ENCODE measurements around the gene CAMTA1.

Gene CAMTA1

DNA sequence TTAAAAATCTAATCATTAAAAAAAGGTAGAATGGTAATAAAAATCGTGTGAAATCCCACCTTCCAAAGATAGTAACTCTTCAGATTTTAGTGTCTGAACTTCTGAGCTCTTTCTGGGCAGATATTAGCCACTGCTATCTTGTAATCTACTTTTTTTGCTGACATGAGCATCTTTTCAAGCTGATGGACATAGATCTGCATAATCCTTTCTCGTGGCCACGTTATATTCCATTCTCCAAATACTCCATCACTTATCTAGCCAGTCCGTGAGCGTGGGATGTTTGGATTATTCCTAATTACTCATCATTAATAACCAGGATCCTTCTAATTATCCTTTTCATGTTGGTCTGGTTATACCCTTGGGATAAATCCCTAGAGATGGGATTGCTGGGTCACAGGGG, 731.7 kb downstream of the CAMTA1 start:
- no peak for DNase-seq (ENCODE audit: low spot score)

DNA sequence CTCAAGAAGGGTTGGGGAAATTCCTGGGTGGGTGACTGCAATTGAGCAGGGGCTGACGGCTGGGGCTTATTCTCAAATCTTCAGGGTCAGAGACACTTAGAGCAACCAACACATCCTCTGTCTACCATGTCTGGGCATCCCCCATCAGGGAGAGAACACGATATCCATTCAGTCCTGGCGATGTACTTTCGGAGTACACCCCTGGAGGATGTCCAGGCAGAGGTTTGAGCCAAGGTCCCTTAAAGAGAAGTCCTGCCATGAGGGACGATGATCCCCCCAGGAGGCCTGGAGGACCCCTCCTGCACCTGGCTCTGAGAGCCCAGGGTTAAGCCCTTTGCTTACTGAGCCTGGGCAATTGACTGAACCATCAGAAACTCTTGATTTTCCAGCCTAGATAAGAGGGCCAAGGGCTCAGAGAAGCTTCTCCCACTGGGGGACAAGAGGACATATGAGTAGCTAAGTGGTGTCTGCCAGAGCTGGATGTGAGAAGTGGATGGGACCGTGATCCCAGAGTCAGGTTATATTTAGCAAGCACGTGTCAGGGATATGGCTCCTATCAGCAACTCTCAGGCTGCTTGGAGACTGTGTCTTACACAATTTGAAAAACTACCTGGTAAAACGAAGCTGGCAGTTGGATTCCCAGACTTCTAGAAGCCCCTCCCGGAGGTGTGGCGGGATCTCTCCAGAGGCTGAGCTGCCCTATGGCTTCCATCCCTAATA, 732.5 kb downstream of the CAMTA1 start:
- no peak for DNase-seq (ENCODE audit: low spot score)

DNA sequence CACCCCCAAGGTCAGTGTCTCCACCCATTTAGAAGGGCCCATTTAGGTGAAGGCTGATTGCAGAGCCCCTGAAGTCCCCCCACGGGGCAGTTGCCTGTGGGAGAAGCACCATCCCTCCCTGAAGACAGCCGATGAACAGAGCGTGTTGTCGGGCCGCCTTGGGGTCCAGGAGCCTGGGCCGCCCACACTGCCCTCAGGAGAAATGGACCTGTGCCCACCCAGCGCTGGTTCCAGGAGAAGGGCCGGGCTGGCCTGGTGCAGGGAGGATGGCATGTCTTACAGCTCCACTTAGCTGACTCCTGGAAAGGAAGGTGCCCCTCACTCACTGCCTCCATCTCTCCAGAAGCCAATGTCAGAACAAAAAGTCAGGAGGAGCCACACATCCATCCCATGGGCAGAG, 733.2 kb downstream of the CAMTA1 start:
- DNase-seq (ENCODE audit: low spot score), result no peak

DNA sequence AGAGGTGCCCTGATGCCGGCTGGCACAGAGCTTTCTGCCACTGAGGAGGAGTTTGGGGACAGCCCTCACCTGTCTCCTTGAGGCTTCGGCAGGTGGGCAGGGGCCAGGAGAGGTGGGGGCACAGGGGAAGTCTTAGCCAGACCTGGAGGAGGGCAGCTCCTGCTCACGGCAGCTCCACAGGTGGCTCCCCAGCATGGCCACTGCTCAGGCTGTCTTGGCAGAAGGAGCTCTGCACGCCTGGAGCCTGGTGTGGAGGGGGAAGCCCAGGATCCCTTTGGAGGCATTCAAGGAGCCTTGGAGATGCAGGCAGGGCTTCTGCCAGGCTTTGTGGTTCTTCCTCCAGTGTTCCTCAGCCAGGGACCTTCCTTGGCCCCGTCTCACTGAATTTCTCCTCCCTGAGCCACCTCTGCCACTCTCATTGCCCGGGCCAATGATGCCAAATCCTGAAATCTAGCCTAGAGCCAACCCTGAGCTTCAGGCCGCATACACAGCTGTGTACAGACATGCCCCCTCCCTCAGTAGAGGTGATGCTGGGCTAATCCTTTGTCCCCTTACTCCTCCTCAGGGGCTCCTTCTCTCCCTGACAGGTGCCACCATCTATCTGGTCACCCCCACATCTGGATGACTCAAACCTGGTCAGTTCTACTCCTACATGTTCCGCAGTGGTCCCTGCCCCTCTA, 734.1 kb downstream of the CAMTA1 start:
- no peak for DNase-seq (ENCODE audit: low spot score)

DNA sequence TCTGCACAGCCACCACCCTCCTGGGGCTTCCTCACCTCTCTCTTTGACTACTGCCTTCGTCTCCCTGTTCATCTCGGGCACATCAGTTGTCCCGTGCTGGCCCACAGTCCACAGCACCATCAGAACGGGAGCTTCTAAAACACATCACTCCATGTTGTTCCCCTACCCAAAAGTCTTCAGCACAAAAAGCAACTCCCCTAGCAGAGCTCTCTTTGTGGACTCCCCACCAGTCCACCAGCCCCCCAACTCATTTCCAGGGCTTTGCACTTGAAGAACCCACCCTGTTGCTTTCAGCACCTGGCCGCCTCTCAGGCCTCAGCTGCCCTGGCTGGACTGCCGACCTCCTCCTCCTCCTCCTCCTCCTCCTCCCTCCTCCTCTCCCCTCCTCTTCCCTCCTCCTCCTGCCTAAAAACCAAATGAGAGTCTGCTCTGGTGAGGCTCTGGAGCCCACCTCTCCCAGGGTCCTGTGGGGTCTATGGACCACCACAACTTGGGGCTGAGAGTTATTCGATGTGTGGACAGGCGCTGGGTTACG, 734.7 kb downstream of the CAMTA1 start:
- DNase-seq (ENCODE audit: low spot score), result no peak

DNA sequence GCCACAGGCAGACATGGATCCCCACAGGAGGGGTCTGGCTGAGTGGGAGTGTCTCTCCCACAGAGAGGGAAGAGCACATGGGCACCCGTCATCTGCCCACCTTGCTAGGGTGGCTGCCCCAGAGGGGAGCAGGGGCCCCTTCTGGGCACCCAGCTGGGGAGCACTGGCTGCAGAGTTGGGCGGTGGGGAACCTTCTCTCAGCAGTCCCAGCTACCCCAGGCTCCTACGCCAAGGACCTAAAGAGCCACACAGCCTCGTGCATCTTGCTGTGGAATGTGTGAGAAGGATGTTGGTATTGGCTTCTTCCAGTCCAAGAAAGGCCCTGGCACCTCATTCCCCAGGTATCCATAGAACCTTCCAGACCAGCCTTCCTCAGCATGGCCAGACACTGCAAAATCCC, 735.2 kb downstream of the CAMTA1 start:
- DNase-seq (ENCODE audit: low spot score), result no peak

DNA sequence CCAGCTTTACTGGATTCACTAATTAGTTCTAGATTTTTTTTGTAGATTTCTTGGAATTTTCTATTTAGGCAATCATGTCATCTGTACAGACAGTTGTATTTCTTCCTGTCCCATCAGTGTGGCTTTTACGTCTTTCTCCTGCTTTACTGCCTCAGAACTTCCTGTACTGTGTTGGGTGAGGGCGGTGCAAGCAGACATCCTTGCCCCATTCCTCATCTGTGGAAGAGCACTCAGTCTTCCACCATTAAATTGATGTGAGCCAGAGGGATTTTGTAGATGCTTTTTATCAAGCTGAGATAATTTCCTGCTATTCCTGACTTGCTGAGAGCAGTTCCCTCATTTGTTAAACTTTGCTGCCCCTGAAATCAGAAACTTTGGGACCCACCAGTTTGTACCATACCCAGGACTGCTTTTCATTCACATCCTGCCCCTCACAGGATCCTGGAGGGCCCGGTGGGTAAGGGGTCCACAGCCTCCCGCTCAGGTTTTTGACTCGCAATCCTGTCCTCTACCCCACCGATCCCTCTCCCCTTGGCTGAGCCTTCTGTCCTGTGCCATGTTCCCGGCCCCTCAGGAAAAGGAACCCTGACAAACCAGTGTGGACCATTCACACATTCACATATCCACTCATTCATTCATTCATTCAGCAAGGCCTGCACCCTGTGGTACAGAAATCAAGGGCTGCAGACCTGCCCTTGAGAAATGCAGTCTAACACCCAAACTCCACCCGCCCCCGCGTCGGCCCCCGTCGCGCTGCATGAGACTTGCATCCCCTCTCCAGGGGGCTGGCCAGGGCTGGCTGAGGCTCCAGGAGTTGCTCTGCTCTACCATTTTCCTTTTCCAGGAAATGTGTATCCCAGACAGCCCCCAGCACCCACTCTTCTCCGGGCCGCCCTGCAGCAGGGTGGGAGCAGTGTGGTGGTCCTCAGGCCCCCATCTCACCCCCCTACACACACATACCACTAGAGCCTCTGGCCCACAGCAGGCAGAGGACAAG, 739.4 kb downstream of the CAMTA1 start:
- DNase-seq (ENCODE audit: low spot score), result no peak

DNA sequence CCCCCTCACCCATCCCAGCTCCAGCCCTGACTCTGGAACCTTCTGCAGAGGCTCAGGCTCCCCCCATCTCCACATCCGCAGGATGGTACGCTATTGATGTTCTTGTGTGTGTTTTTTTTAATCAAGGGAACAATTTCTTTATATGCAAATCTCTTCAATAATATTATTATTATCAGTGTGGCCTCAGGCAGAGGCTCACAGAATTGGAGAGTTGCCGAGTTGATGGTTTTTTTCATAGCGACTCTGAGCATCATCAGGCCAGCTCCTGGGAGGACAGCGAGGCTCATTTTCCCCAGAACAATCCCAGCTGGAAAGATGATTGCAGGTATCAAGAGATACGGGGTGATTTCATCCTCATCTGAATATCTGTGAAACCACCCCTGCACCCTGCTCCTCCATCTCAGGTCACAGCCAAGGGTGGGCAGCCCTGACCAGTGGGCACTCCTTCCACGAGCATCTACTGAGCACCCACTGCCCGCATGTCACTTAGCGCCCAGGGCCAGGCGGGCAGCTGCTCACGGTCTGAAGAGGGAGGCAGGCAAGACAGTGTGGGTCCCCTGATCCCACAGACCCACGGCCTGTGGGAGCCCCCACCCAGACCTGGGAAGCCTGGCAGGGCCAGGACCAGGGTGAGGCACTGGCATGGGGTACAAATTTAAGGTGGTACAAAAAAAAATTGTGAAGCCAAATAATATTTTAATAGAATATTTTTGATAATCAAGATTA, 740.2 kb downstream of the CAMTA1 start:
- no peak for DNase-seq (ENCODE audit: low spot score)

DNA sequence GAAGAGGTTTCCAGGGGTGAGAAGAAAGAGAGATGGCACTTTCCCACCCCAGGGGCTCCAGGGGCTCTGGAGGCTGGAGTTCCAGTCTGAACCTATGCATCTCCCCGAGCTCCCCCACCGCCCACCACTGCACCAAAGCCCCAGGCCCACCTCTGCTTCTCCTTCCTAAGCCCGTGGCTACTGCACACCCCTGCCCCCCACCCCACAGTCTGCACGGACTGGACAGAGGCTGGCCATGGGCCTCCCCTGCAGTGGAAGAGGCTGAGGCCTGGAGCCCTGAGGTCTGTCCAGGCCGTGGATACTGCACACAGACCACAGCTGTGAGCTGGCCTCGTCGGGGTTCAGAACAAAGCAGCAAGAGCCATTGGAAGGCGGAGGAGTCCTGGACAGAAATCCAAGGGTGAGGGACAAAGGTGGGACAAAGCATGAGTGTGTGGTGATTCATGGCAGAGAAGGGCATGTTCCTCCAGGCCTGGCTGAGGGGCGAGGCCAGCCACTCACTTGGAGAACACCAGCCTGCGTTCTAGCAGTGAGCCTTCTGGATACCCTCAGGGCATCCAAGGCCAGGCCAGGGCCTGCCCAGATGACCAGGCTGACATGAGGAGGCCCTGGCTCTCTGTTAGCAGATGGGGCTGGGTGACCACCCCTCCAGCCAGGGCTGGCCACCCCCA, 741.1 kb downstream of the CAMTA1 start:
- peak; percentile 50 for DNase-seq (ENCODE audit: low spot score)

DNA sequence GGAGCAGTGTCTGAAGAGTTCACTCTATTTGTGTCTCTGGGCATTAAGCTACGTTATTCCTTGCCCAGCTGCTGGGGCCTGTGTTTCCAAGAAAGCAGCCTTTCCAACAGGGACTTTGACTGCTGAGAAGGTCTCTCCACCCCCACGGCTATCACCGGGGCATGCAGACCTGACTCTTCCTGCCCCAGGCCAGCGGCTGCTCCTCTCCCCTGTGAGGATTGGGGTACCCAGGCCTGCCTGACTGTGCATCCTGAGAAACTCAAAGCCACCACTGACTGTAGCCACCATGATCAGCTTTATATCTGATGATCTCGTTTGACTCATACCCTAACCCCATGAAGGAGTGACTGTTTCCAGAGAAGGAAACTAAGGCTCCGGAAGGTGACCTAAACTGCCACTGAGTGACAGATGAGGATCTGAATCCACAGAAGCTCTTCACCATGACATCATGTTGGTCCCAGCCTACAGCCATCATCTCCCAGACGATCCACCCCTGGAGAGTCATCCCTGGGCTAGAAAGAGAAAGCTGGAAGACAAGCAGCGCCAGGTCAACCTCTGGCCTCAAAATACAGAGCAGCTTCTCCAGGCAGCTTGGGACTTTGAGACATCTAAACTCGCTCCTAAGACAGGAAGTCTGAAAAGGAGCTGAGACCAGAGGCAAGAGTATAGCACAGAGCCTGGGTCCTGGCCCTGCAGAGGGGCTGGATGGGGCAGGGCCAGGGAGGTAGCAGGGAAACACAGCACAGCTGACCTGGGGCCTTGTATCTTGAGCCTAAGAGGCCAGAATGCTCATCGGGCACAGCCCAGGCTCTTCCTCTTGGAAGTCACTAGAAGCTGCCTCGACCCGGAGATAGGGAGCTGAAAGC, 741.8 kb downstream of the CAMTA1 start:
- DNase-seq (ENCODE audit: low spot score), result peak; percentile 76

DNA sequence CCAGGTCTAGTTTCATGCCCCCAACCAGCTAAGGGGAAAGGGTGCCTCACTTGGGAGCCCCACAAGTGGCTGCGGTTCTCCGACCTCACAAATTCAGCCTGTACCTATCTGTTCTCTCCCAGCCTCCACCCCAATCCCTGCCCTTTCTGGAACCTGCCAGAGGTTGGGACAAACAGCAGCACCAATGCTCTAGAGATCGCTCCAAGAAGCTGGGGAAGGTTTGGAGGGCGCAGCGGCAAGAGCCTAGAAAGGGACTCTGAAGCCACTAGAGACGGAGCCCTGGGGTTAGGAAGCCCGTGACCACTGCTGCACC, 742.4 kb downstream of the CAMTA1 start:
- DNase-seq (ENCODE audit: low spot score), result no peak

DNA sequence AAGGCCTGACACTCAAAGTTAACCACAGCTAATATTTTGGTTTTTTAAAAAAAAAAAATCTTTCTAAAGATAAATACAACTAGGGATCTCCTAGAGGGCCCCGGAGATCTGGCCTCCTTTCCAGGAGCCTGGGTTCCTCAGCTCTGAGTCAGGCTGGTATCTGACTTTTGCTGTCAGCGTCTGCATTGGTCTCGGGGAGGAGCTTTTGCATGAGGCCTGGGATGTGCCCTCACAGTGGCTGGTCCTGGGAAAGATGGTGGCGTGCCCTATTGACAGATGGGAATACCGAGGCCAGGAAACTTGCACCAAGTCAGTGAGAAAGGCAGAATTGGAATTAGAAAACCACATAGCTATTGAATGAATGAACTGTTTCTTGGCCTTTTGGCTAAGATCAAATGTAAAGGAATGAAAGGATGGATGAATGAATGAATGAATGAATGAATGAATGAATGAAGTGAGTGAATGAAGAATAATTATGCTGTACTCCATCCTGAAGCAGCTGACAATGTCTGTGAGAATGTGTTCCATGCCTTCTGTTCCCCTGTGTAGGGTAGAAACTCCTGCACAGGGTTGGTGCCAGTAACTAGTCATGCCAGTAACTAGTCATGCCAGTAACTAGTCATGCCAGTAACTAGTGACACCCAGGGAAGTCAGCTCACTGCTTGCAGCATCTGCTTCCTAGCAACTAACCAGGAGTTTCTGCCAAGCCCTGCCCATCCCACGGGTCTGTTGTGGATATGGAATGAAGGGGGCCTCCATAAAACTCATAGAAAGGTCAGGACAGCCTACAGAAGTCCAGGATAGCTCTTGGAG, 743.3 kb downstream of the CAMTA1 start:
- DNase-seq (ENCODE audit: low spot score), result peak; percentile 55

DNA sequence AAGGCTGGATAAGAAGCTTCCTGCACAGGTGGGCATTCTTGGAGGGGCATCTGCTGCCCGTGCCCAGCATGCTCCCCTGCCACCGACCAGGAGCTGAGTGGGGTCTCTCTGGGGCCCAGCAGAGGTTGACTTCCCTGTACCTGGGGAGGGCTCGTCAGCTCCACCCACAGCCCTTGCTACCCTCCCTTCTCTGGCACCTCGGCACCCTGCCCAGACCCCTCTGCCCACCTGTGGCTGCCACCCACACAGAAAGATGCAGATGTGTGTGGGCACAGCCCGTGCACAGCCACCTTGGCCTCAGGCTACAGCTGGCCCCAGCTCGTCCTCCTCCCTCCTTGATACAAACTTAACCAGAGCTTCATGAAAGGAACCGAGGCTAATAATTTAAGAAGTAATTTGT, 744.7 kb downstream of the CAMTA1 start:
- no peak for DNase-seq (ENCODE audit: low spot score)

DNA sequence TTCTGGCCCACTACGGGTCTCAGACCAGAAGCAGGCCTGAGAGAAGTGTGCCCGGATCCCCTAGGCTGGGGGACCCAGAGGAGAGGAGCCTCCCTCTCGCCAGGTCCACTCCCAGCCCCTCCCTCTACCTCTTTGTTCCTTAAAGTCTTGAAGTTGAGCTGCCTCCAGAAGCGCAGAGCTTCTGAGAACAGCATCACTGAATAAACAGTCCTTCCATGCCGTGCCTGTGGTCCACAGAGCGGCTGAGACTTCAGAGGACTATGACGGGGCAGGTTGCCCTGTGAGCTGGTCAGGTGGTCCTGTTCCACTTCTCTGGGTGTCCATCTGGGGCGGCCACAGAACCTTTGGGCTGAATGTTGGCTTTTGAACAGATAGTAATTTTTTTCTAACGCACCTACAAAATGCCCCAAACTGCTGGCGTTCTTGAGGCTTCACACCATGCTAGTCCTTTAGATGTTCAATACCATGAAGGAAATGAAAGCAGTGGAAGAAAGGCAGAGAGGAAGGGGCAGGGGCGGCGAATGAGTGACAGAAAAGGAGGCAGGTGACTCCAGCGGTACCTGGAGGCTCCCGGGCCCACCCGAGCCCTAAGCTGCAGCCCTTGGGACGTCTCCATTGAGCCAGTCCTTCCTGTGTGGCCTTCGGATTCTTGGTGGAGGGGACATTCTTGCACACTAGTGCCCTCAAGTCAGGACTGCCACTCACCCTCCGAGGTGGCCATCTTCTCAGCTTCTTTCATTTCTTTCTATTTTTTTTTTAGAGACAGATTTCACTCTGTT, 746.5 kb downstream of the CAMTA1 start:
- no peak for DNase-seq (ENCODE audit: low spot score)

DNA sequence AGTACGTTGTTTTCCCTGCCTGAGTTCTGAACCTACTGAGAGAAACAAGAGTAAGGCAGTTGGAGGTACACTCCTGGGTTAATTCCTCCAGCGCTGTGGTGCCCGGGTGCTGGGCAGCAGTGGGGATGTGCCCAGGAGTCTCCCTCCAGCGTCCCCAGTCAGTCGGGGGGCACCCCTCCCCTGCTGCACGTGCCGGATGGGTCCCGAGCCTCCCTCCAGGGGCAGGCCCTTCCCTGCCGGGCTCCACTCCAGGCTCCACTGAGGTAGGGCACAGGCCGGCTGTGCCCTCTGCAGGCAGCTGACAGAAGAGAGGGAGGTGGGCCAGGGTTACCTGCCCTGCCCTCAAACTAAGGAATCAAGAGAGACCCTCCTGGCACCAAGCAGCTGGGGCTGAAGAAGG, 747.8 kb downstream of the CAMTA1 start:
- no peak for DNase-seq (ENCODE audit: low spot score)

DNA sequence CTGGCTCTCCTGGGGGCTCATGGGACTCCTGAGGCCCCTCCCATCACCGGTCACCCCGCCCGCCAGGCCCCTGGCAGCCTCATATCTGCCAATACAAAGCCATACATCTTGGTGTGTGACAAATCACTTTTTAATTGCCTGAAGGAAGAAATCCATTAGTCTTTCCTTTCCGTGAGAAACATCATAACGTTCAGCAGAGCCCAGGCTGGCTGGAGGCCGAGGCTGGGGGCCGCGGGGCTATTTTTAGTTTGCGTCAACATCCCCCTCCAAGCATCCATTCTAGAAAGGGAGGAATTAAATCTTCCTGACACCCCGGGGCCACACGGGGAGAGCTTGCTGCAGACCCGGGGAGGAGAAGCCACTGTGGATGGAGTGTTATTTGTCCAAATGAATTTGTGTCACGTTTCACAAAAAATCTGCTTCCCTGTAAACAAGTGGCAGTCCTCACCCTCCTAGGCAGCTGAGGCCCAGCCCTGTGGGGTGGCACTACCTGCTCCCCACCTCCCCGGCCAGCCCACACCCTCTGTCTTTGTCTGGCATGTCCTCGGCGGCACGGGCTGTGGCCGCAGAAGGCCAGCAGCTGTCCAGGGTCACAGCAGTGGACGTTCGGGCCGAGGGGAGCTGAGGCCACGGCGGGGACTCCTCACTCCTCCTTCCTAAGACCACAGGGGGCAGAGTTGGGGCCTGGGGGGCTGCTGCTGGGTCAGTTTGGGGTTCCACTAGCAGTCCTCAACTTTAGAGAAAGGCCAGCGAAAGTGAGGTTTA, 749.0 kb downstream of the CAMTA1 start:
- no peak for DNase-seq (ENCODE audit: low spot score)

DNA sequence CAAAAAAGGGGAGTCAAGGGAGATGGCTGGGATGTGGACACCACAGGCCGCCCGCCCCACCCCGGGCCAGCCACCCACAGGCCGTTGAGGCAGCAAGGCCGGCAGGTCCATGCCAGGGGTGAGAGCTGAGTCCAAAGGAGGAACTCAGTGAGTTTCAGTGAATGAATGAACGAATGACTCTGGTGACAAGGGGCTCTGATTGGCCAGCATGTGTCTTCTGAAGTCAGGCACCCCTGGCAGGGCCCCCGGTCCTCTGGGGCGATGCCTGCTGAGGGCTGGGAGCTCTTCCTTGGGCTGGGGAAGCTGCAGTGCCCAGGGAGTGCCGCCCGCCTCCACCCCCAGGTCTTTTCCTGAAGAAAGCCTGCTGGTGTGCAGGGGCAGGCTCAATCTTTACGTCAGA, 749.8 kb downstream of the CAMTA1 start:
- no peak for DNase-seq (ENCODE audit: low spot score)
